HFFc6 (cell line): ENCODE data around the gene ZNF319. TPM values are rescaled to one million over a fixed set of nuclear protein-coding genes. Genes with fewer than 3 reads are reported as not detected.

ENCODE experiments used
- DNase-seq: peaks from one replicate; pipeline ENCODE4 v3.0.0-alpha.2; 2018
- H3K27ac Mint-ChIP-seq: 2 replicates; pipeline ENCODE4 v1.8.0; 2020; ENCODE audit warnings: mild to moderate bottlenecking, mixed read lengths
- H3K27me3 Mint-ChIP-seq: 2 replicates; pipeline ENCODE4 v1.8.0; 2021; ENCODE audit warnings: mild to moderate bottlenecking, moderate library complexity, mixed read lengths; ENCODE audit not compliant: insufficient read depth
- H3K36me3 Mint-ChIP-seq: 2 replicates; pipeline ENCODE4 v1.8.0; 2021; ENCODE audit warnings: low read depth, mixed read lengths
- H3K4me1 Mint-ChIP-seq: 2 replicates; pipeline ENCODE4 v1.8.0; 2020; ENCODE audit warnings: low read depth, mixed read lengths
- H3K4me3 Mint-ChIP-seq: 2 replicates; pipeline ENCODE4 v1.8.0; 2020; ENCODE audit warnings: mild to moderate bottlenecking, moderate library complexity, mixed read lengths
- H3K9me3 Mint-ChIP-seq: 2 replicates; pipeline ENCODE4 v1.8.0; 2020; ENCODE audit warnings: mild to moderate bottlenecking, mixed read lengths
- CTCF ChIP-seq: fragments of 200-600 bp; sonication (generic); IDR thresholded peaks from 2 replicates; pipeline ENCODE4 v1.5.0; 2021; ENCODE audit warnings: antibody characterized with exemption, mild to moderate bottlenecking
- total RNA-seq, 6 experiments: library from RNA; stranded (reverse); fragmentation: NEBNext Ultra II Directional; extraction: Animal tissue kit (Norgen Biotek cat#: 25700); gene quantifications; 2 replicates in 1 of 6; 3 replicates in 5 of 6; pipeline ENCODE4 v1.2.3, GENCODE V29; 2021

Gene ZNF319
- total RNA-seq, 6 experiments from 2014 or later, result 8.3 to 12.0 (median 9.4) TPM

- DNase-seq, result no peak
- peaks cover 24% of the 10 kb centered on the region for H3K4me1 Mint-ChIP-seq
- no peaks in the 10 kb centered on the region for H3K9me3 Mint-ChIP-seq
- TF ChIP-seq CTCF, result no peak
- no peak overlapping the region for H3K27ac Mint-ChIP-seq
- H3K36me3 Mint-ChIP-seq, result no peaks in the 10 kb centered on the region
- H3K4me3 Mint-ChIP-seq, result no peak overlapping the region
- peaks cover 17% of the 10 kb centered on the region for H3K27me3 Mint-ChIP-seq
These were observed 25.8 kb upstream of the ZNF319 start for GRCh38 chr16:58026139-58026704.

- Mint-ChIP-seq H3K4me3 (peak within 1 kb of the TSS; percentile 72), H3K4me1 (peaks cover 24% of the 10 kb centered on the region), H3K27me3 (peaks cover 17% of the 10 kb centered on the region), H3K9me3 (no peaks in the 10 kb centered on the region), H3K36me3 (no peaks in the 10 kb centered on the region), H3K27ac (no peak within 1 kb of the TSS)
- no peak for DNase-seq
- no peak for TF ChIP-seq CTCF
These were observed 25.1 kb upstream of the ZNF319 start, which contains the start of gene MMP15 for GRCh38 chr16:58025351-58026138. Gene MMP15, plus strand, starts transcription at chr16:58025754. Its CDS starts 597 bp downstream, at chr16:58026351.

- Mint-ChIP-seq H3K9me3 (no peaks in the 10 kb centered on the region), H3K27me3 (peaks cover 16% of the 10 kb centered on the region), H3K27ac (no peak overlapping the region), H3K4me1 (peaks cover 24% of the 10 kb centered on the region), H3K36me3 (no peaks in the 10 kb centered on the region), H3K4me3 (peak overlapping the region; percentile 72)
- DNase-seq, result no peak
- no peak for TF ChIP-seq CTCF
These were observed 24.2 kb upstream of the ZNF319 start for GRCh38 chr16:58024486-58025350.

- H3K4me1 Mint-ChIP-seq, result peaks cover 24% of the 10 kb centered on the region
- H3K36me3 Mint-ChIP-seq, result no peaks in the 10 kb centered on the region
- no peaks in the 10 kb centered on the region for H3K9me3 Mint-ChIP-seq
- H3K27me3 Mint-ChIP-seq, result peaks cover 5% of the 10 kb centered on the region
- peak overlapping the region; percentile 60 for H3K4me3 Mint-ChIP-seq
- no peak for TF ChIP-seq CTCF
- peak overlapping the region; percentile 23; the same call in 1 of the 2 replicates for H3K27ac Mint-ChIP-seq
- DNase-seq, result peak; percentile 62
These were observed 22.3 kb upstream of the ZNF319 start for GRCh38 chr16:58022601-58023371.
